ENCODE measurements around the gene ZNF438. TPM values are rescaled to one million over a fixed set of nuclear protein-coding genes. Genes with fewer than 3 reads are reported as not detected.

Gene ZNF438
- total and polyA plus RNA-seq, 10 of the 15 experiments (the other 5 are each of a cell fraction or from before 2014, with no cell fraction given) = 0.93 to 5.2 (median 1.9) TPM

GRCh38 chr10:30798646-30799185, 232.9 kb downstream of the ZNF438 start:
- no peaks in the 10 kb centered on the region for H3K4me1 ChIP-seq (ENCODE audit: control insufficient read depth, insufficient read depth, low read length)
- in situ Hi-C loops (cut with MboI) = no loop called here
- DNase-seq (ENCODE audit: low read depth, low spot score) = no peak
- no peak for ATAC-seq
- H3K27ac ChIP-seq (ENCODE audit: control insufficient read depth, insufficient read depth) = no peak overlapping the region
- no peaks in the 10 kb centered on the region for H3K9me3 ChIP-seq (replicated peaks; ENCODE audit: control insufficient read depth, insufficient read depth, low read length)
- H3K4me3 ChIP-seq = no peak overlapping the region
- ChIA-PET CTCF (interaction anchor here (0.8 kb wide), 1 partner anchor 14 kb away, joined by 3 read pairs; no protein-coding TSS in a partner anchor), RAD21 (ENCODE audit: unreplicated experiment) (interaction anchor here (0.6 kb wide), 1 partner anchor 200 kb away, joined by 3 read pairs; no protein-coding TSS in a partner anchor), POLR2A (no interaction called here), SMC1A (ENCODE audit: uncharacterized antibody, unreplicated experiment) (interaction anchor here (1.0 kb wide), 1 partner anchor 14 kb away, joined by 3 read pairs; no protein-coding TSS in a partner anchor)
- BruUV-seq (replicated peaks) = no TSS peak
- H4K20me1 ChIP-seq (ENCODE audit: control insufficient read depth, insufficient read depth) = no peaks in the 10 kb centered on the region
- 61% methylated on average over 14 of the region's 14 CpGs for WGBS (ENCODE audit: insufficient coverage, insufficient replicate concordance, low lambda C conversion rate, missing lambda C conversion rate)
- intact Hi-C loops (cut with micrococcal nuclease; ENCODE audit: unreplicated experiment) = no loop called here
- no peaks in the 10 kb centered on the region for H3K79me2 ChIP-seq (ENCODE audit: control insufficient read depth, insufficient read depth, low read length)
- no peak for FAIRE-seq
- H3K9ac ChIP-seq (ENCODE audit: control insufficient read depth, insufficient read depth, low read length) = no peak overlapping the region
- H3K27me3 ChIP-seq (replicated peaks in 1 of 2; ENCODE audit: control insufficient read depth in 2 of 2, insufficient read depth in 2 of 2, low read length in 1 of 2) = no peaks in the 10 kb centered on the region
- no peaks in the 10 kb centered on the region for H3K36me3 ChIP-seq (ENCODE audit: control insufficient read depth in 2 of 2, insufficient read depth in 2 of 2, low read length in 1 of 2)
- no peak overlapping the region for H3K4me2 ChIP-seq (ENCODE audit: control insufficient read depth, insufficient read depth)
- no peak overlapping the region for H2AFZ ChIP-seq (ENCODE audit: control insufficient read depth, low read depth, low read length)
- TF ChIP-seq MYB (IDR thresholded peaks at IDR 0.05; ENCODE audit: borderline replicate concordance, low read depth, low read length) (no peak), CEBPZ (IDR thresholded peaks at IDR 0.05; ENCODE audit: low read depth, low read length) (no peak), BHLHE40 (IDR thresholded peaks at IDR 0.05; ENCODE audit: borderline replicate concordance in 1 of 2, low read depth in 2 of 2, low read length in 1 of 2) (no peak), NRF1 (conservative IDR thresholded peaks at IDR 0.05; ENCODE audit: low read depth, low read length) (no peak), KAT2A (conservative IDR thresholded peaks at IDR 0.05; ENCODE audit: control insufficient read depth, low read depth, low read length) (no peak), SPI1 (IDR thresholded peaks at IDR 0.05; ENCODE audit: borderline replicate concordance, insufficient read depth, low read depth, low read length) (no peak), NFIC (IDR thresholded peaks at IDR 0.05; ENCODE audit: low read depth, low read length) (no peak), SRF (IDR thresholded peaks at IDR 0.05; ENCODE audit: low read depth in 2 of 2, low read length in 2 of 2) (no peak), NFYB (IDR thresholded peaks at IDR 0.05; ENCODE audit: insufficient read depth, low read depth, low read length) (no peak), BCL11A (IDR thresholded peaks at IDR 0.05; ENCODE audit: low read depth, low read length) (no peak), PBX3 (IDR thresholded peaks at IDR 0.05; ENCODE audit: insufficient replicate concordance, low read depth, low read length) (no peak), HSF1 (IDR thresholded peaks at IDR 0.05; ENCODE audit: low read depth, low read length) (no peak), POU2F2 (IDR thresholded peaks at IDR 0.05; ENCODE audit: borderline replicate concordance, low read depth, low read length) (no peak), ZNF207 (IDR thresholded peaks at IDR 0.05; ENCODE audit: borderline replicate concordance) (no peak)
